K562 (cell line): ENCODE measurements around the gene WEE1. TPM values are rescaled to one million over a fixed set of nuclear protein-coding genes. Genes with fewer than 3 reads are reported as not detected.

Experiments
- ARID1B ChIP-seq: fragments of 450-650 bp; IDR thresholded peaks from 2 replicates; pipeline ENCODE4 v1.6.1; 2016; ENCODE audit warnings: antibody characterized with exemption, mild to moderate bottlenecking, inconsistent platforms
- FOXM1 ChIP-seq, 2 experiments: fragments of 450-650 bp in 1 of 2; sonication (generic) in 1 of 2; formaldehyde crosslinking in 1 of 2; IDR thresholded peaks; 2 replicates each; pipeline versions ENCODE4 v1.6.1 to v1.9.0; 2017 to 2022; ENCODE audit warnings: low read depth in 2 of 2, mild to moderate bottlenecking in 2 of 2, missing genetic modification reagents in 1 of 2, moderate library complexity in 1 of 2
- SMAD4 ChIP-seq: fragments of 250-450 bp; sonication (Bioruptor Pico); conservative IDR thresholded peaks from 2 replicates; pipeline ENCODE4 v1.8.0; 2021; ENCODE audit warnings: inconsistent platforms, mild to moderate bottlenecking, moderate library complexity
- YY1 ChIP-seq, 3 experiments: IDR thresholded peaks; 2 replicates each; pipeline ENCODE4 v1.6.1; 2011; ENCODE audit warnings: low read length in 2 of 3, mild to moderate bottlenecking in 2 of 3, moderate library complexity in 2 of 3, borderline replicate concordance in 1 of 3, control low read depth in 1 of 3, low read depth in 1 of 3; ENCODE audit not compliant: insufficient read depth in 3 of 3, insufficient replicate concordance in 2 of 3, control insufficient read depth in 1 of 3, insufficient read length in 1 of 3; ENCODE audit errors: extremely low read depth in 1 of 3
- ZEB2 ChIP-seq: fragments of 450-650 bp; IDR thresholded peaks from 2 replicates; pipeline ENCODE4 v1.6.1; 2016
- ZNF316 ChIP-seq: fragments of 450-650 bp; IDR thresholded peaks from 2 replicates; pipeline ENCODE4 v1.6.1; 2016
- ZNF644 ChIP-seq: fragments of 200-800 bp; sonication (Bioruptor generic); IDR thresholded peaks from 2 replicates; pipeline ENCODE4 v1.6.1; 2016; ENCODE audit warnings: low read depth, missing genetic modification characterization, missing compliant biosample characterization
- polyA plus RNA-seq, 8 experiments: library from polyadenylated mRNA; depleted of rRNA in 4 of 8; stranded (reverse) in 5 of 8; unstranded in 3 of 8; fragments of >200 nt; fragmentation: Nextera tagmentation in 2 of 8; fragmentation: Illumina TruSeq in 1 of 8; extraction: Ambion mirVana in 2 of 8; extraction: Trizol in 1 of 8; gene quantifications; 2 replicates each; pipeline versions ENCODE4 v1.2.1 to v1.2.3, GENCODE V29; 2011 to 2014; ENCODE audit warnings: inconsistent platforms in 1 of 8, missing spikeins in 1 of 8
- total RNA-seq, 7 experiments: library from RNA; depleted of rRNA in 6 of 7; stranded (reverse); fragments of >200 nt in 6 of 7; fragmentation: Illumina TruSeq in 2 of 7; extraction: Trizol in 2 of 7; gene quantifications; 2 replicates each; pipeline versions ENCODE4 v1.2.1 to v1.2.3, GENCODE V29; 2011 to 2021; ENCODE audit warnings: low replicate concordance in 1 of 7
- TF ChIP-seq, protein P1 (sequence below), 2 experiments: IDR thresholded peaks; 2 replicates each; pipeline ENCODE4 v1.6.1; 2012; ENCODE audit warnings: improper control_type of control experiment in 2 of 2, low read depth in 2 of 2, low read length in 2 of 2, borderline replicate concordance in 1 of 2
- TF ChIP-seq, protein P2 (sequence below), 2 experiments: IDR thresholded peaks; 2 replicates each; pipeline ENCODE4 v1.6.1; 2011; ENCODE audit warnings: borderline replicate concordance in 1 of 2, control low read depth in 1 of 2, low read depth in 1 of 2, low read length in 1 of 2, mild to moderate bottlenecking in 1 of 2, mixed read lengths in 1 of 2, moderate library complexity in 1 of 2; ENCODE audit not compliant: insufficient read depth in 1 of 2, insufficient read length in 1 of 2, poor library complexity in 1 of 2, severe bottlenecking in 1 of 2; ENCODE audit errors: extremely low read depth in 1 of 2
- TF ChIP-seq, protein P3 (sequence below): fragments of 450-650 bp; IDR thresholded peaks from 2 replicates; pipeline ENCODE4 v1.7.1; 2018; ENCODE audit warnings: mild to moderate bottlenecking, low read depth; ENCODE audit not compliant: partially characterized antibody
- TF ChIP-seq, protein P4 (sequence below): fragments of 450-650 bp; IDR thresholded peaks from 2 replicates; pipeline ENCODE4 v1.6.1; 2017; ENCODE audit warnings: antibody characterized with exemption, mild to moderate bottlenecking

The WEE1 gene
- total and polyA plus RNA-seq, 9 of the 15 experiments (the other 6 are each of a cell fraction or from before 2014, with no cell fraction given), result 21.9 to 99.0 (median 67.4) TPM

DNA sequence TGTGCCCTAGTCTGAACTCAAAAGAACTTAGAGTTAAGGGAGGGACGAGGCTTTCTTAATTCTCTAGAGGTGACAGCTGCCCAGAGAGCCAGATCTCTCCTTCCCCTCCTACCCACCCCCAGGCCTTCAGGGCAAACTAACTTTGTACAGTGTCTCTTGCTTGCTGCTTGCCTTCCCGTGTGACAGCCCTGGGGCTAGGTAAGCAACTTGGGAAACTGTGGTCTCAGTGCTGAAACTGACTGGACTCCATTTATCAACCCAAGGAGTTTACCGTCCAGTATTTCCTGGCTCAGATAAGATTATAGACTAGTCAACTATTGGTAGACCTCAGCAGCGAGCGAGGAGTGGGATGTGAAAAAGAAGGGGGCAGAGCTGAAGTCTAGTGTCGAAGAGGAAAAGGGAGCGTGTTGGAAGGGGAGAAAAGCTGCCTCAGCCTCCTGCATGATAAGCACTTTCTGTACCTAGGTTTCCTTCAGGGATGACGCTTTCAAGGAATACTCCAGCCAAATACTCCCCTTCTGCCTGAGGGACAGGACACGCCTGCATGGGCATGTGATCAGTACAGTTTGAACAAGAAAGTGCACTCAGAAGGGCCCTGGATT lies 43.3 kb upstream of the WEE1 start (continued):
- TF ChIP-seq, protein P1, sequence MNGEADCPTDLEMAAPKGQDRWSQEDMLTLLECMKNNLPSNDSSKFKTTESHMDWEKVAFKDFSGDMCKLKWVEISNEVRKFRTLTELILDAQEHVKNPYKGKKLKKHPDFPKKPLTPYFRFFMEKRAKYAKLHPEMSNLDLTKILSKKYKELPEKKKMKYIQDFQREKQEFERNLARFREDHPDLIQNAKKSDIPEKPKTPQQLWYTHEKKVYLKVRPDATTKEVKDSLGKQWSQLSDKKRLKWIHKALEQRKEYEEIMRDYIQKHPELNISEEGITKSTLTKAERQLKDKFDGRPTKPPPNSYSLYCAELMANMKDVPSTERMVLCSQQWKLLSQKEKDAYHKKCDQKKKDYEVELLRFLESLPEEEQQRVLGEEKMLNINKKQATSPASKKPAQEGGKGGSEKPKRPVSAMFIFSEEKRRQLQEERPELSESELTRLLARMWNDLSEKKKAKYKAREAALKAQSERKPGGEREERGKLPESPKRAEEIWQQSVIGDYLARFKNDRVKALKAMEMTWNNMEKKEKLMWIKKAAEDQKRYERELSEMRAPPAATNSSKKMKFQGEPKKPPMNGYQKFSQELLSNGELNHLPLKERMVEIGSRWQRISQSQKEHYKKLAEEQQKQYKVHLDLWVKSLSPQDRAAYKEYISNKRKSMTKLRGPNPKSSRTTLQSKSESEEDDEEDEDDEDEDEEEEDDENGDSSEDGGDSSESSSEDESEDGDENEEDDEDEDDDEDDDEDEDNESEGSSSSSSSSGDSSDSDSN (IDR thresholded peaks at IDR 0.05; ENCODE audit: borderline replicate concordance in 1 of 2, low read depth in 2 of 2, low read length in 2 of 2), result 0 out of 4 replicates have a peak, but pooled peaks of 1 of the 2 experiments have one; percentile 25
- TF ChIP-seq, protein P2, sequence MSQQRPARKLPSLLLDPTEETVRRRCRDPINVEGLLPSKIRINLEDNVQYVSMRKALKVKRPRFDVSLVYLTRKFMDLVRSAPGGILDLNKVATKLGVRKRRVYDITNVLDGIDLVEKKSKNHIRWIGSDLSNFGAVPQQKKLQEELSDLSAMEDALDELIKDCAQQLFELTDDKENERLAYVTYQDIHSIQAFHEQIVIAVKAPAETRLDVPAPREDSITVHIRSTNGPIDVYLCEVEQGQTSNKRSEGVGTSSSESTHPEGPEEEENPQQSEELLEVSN (IDR thresholded peaks at IDR 0.05; ENCODE audit: borderline replicate concordance in 1 of 2, extremely low read depth in 1 of 2, insufficient read depth in 1 of 2, insufficient read length in 1 of 2, low read depth in 1 of 2, low read length in 1 of 2, poor library complexity in 1 of 2, severe bottlenecking in 1 of 2), result peak in 1 of 2 experiments; percentile 25
- TF ChIP-seq SMAD4 (CRISPR knock-in tag) (peak; percentile 35; the same call in 1 of the 2 replicates), FOXM1 (IDR thresholded peaks at IDR 0.05; ENCODE audit: low read depth) (no peak), FOXM1 (CRISPR knock-in tag; IDR thresholded peaks at IDR 0.05; ENCODE audit: low read depth) (no peak), ZEB2 (no peak), ZNF644 (tag) (no peak), ARID1B (peak; percentile 30; the same call in 1 of the 2 replicates), YY1 (IDR thresholded peaks at IDR 0.05; ENCODE audit: borderline replicate concordance in 1 of 3, control insufficient read depth in 1 of 3, extremely low read depth in 1 of 3, insufficient read depth in 3 of 3, insufficient read length in 1 of 3, insufficient replicate concordance in 2 of 3, low read depth in 1 of 3, low read length in 2 of 3) (peak in 1 of 3 experiments; percentile 13), ZNF316 (peak; percentile 71)
- TF ChIP-seq, protein P3, sequence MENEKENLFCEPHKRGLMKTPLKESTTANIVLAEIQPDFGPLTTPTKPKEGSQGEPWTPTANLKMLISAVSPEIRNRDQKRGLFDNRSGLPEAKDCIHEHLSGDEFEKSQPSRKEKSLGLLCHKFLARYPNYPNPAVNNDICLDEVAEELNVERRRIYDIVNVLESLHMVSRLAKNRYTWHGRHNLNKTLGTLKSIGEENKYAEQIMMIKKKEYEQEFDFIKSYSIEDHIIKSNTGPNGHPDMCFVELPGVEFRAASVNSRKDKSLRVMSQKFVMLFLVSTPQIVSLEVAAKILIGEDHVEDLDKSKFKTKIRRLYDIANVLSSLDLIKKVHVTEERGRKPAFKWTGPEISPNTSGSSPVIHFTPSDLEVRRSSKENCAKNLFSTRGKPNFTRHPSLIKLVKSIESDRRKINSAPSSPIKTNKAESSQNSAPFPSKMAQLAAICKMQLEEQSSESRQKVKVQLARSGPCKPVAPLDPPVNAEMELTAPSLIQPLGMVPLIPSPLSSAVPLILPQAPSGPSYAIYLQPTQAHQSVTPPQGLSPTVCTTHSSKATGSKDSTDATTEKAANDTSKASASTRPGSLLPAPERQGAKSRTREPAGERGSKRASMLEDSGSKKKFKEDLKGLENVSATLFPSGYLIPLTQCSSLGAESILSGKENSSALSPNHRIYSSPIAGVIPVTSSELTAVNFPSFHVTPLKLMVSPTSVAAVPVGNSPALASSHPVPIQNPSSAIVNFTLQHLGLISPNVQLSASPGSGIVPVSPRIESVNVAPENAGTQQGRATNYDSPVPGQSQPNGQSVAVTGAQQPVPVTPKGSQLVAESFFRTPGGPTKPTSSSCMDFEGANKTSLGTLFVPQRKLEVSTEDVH, result no peak
- TF ChIP-seq, protein P4, sequence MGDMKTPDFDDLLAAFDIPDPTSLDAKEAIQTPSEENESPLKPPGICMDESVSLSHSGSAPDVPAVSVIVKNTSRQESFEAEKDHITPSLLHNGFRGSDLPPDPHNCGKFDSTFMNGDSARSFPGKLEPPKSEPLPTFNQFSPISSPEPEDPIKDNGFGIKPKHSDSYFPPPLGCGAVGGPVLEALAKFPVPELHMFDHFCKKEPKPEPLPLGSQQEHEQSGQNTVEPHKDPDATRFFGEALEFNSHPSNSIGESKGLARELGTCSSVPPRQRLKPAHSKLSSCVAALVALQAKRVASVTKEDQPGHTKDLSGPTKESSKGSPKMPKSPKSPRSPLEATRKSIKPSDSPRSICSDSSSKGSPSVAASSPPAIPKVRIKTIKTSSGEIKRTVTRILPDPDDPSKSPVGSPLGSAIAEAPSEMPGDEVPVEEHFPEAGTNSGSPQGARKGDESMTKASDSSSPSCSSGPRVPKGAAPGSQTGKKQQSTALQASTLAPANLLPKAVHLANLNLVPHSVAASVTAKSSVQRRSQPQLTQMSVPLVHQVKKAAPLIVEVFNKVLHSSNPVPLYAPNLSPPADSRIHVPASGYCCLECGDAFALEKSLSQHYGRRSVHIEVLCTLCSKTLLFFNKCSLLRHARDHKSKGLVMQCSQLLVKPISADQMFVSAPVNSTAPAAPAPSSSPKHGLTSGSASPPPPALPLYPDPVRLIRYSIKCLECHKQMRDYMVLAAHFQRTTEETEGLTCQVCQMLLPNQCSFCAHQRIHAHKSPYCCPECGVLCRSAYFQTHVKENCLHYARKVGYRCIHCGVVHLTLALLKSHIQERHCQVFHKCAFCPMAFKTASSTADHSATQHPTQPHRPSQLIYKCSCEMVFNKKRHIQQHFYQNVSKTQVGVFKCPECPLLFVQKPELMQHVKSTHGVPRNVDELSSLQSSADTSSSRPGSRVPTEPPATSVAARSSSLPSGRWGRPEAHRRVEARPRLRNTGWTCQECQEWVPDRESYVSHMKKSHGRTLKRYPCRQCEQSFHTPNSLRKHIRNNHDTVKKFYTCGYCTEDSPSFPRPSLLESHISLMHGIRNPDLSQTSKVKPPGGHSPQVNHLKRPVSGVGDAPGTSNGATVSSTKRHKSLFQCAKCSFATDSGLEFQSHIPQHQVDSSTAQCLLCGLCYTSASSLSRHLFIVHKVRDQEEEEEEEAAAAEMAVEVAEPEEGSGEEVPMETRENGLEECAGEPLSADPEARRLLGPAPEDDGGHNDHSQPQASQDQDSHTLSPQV, result peak; percentile 80
